SU-DHL-6 (cell line): ENCODE data around the gene UNC5A.

Experiments used
- H2AFZ ChIP-seq: fragments of 200-600 bp; sonication (generic); 2 replicates; pipeline ENCODE4 v1.6.1; 2014; ENCODE audit warnings: low read depth, mild to moderate bottlenecking, moderate library complexity, mixed read lengths, antibody characterized with exemption, low read length; ENCODE audit not compliant: severe bottlenecking
- H3F3A ChIP-seq: fragments of 200-600 bp; shearing (Covaris generic); 2 replicates; pipeline ENCODE4 v1.6.0; 2016; ENCODE audit warnings: antibody characterized with exemption, mild to moderate bottlenecking; ENCODE audit not compliant: insufficient read depth
- H3K27ac ChIP-seq: fragments of 200-600 bp; sonication (generic); 2 replicates; pipeline ENCODE4 v1.5.1; 2016; ENCODE audit warnings: low read depth, mild to moderate bottlenecking, low read length, moderate library complexity, mixed read lengths
- H3K27me3 ChIP-seq: fragments of 200-600 bp; sonication (generic), shearing (Covaris generic); 2 replicates; pipeline ENCODE4 v1.6.0; 2014; ENCODE audit warnings: mild to moderate bottlenecking, low read length
- H3K36me3 ChIP-seq: fragments of 200-600 bp; sonication (generic); 2 replicates; pipeline ENCODE4 v1.6.1; 2014; ENCODE audit warnings: mild to moderate bottlenecking, low read length, mixed read lengths
- H3K4me2 ChIP-seq: fragments of 300-600, 200-600 bp; shearing (Covaris generic), sonication (generic); 2 replicates; pipeline ENCODE4 v1.6.0; 2014; ENCODE audit warnings: low read length, low read depth, mild to moderate bottlenecking; ENCODE audit not compliant: poor library complexity, severe bottlenecking
- H3K4me3 ChIP-seq: fragments of 200-600 bp; sonication (generic); 2 replicates; pipeline ENCODE4 v1.5.1; 2014; ENCODE audit warnings: antibody characterized with exemption, low read length, mild to moderate bottlenecking, mixed read lengths; ENCODE audit not compliant: insufficient read depth, poor library complexity, severe bottlenecking
- H3K79me2 ChIP-seq: fragments of 200-600 bp; sonication (generic); 2 replicates; pipeline ENCODE4 v1.6.1; 2014; ENCODE audit warnings: mild to moderate bottlenecking, low read length, moderate library complexity; ENCODE audit not compliant: insufficient read depth
- H3K9ac ChIP-seq: fragments of 200-600 bp; sonication (generic); 2 replicates; pipeline ENCODE4 v1.7.0; 2014; ENCODE audit warnings: mild to moderate bottlenecking, low read length
- H3K9me2 ChIP-seq: fragments of 200-600 bp; sonication (generic); replicated peaks from 2 replicates; pipeline ENCODE4 v1.6.1; 2014; ENCODE audit warnings: low read length; ENCODE audit not compliant: insufficient read depth
- H3K9me3 ChIP-seq: fragments of 200-600 bp; sonication (generic); 2 replicates; pipeline ENCODE4 v1.6.1; 2014; ENCODE audit warnings: low read length, mixed read lengths; ENCODE audit not compliant: insufficient read depth
- H4K20me1 ChIP-seq: fragments of 200-600 bp; sonication (generic); 2 replicates; pipeline ENCODE4 v1.6.1; 2014; ENCODE audit warnings: low read depth, mild to moderate bottlenecking, antibody characterized with exemption, low read length, moderate library complexity, mixed read lengths
- CTCF ChIP-seq: fragments of 200-600 bp; sonication (generic); IDR thresholded peaks from one replicate; pipeline ENCODE4 v1.5.1; 2017; ENCODE audit warnings: antibody characterized with exemption, mild to moderate bottlenecking, low read length, moderate library complexity; ENCODE audit not compliant: insufficient read depth, poor library complexity, severe bottlenecking
- EZH2phosphoT487 ChIP-seq: fragments of 200-600 bp; sonication (generic), shearing (Covaris generic); conservative IDR thresholded peaks from 2 replicates; pipeline ENCODE4 v1.6.1; 2018; ENCODE audit warnings: mild to moderate bottlenecking, antibody characterized with exemption, low read length, moderate library complexity, mixed read lengths

Gene UNC5A

DNA sequence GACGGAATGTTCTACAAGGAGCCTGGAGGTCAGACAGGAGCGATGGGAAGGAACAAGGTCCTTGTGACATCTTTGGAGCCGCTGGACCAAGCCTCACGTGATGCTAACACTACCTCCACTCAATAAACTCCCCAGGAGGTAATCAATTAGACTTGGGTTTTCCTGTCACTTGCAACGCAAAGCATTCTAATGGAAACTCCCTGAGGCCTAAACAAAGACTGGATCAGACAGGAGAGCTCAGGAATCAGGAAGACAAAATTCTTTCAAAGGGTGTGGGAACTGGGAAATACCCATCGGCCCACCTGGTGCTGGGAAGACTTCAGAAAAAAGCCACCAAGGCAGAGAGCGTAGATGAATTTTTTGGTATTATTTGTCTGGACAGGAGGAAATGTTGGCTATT is 22.3 kb upstream of the UNC5A start:
- Histone ChIP-seq H4K20me1 (no peaks in the 10 kb centered on the region), H2AFZ (no peak overlapping the region), H3F3A (no peaks in the 10 kb centered on the region), H3K4me2 (no peak overlapping the region), H3K36me3 (no peaks in the 10 kb centered on the region), H3K9ac (no peak overlapping the region), H3K27ac (no peak overlapping the region), H3K27me3 (no peaks in the 10 kb centered on the region), H3K79me2 (no peaks in the 10 kb centered on the region), H3K9me3 (no peaks in the 10 kb centered on the region), H3K4me3 (no peak overlapping the region), H3K9me2 (no peaks in the 10 kb centered on the region)
- TF ChIP-seq EZH2phosphoT487, result no peak
- no peak for TF ChIP-seq CTCF

- H3K9ac ChIP-seq, result no peak overlapping the region
- no peaks in the 10 kb centered on the region for H3K9me3 ChIP-seq
- no peaks in the 10 kb centered on the region for H3K36me3 ChIP-seq
- no peak overlapping the region for H3K4me2 ChIP-seq
- H3K9me2 ChIP-seq, result no peaks in the 10 kb centered on the region
- H4K20me1 ChIP-seq, result no peaks in the 10 kb centered on the region
- H3K79me2 ChIP-seq, result no peaks in the 10 kb centered on the region
- no peak overlapping the region for H2AFZ ChIP-seq
- H3K27me3 ChIP-seq, result no peaks in the 10 kb centered on the region
- H3K27ac ChIP-seq, result no peak overlapping the region
- H3K4me3 ChIP-seq, result no peak overlapping the region
- no peaks in the 10 kb centered on the region for H3F3A ChIP-seq
- TF ChIP-seq CTCF (no peak), EZH2phosphoT487 (no peak)
Observed at GRCh38 chr5:176788941-176789872, 21.2 kb upstream of the UNC5A start.

GRCh38 chr5:176789873-176790615 is 20.3 kb upstream of the UNC5A start:
- H3F3A ChIP-seq, result no peaks in the 10 kb centered on the region
- no peaks in the 10 kb centered on the region for H3K27me3 ChIP-seq
- no peak overlapping the region for H3K4me2 ChIP-seq

More at GRCh38 chr5:176789873-176790615, 20.3 kb upstream of the UNC5A start:
- no peaks in the 10 kb centered on the region for H3K79me2 ChIP-seq
- no peak overlapping the region for H3K27ac ChIP-seq
- no peak overlapping the region for H3K9ac ChIP-seq
- no peaks in the 10 kb centered on the region for H3K36me3 ChIP-seq
- H3K9me2 ChIP-seq, result no peaks in the 10 kb centered on the region
- H3K9me3 ChIP-seq, result no peaks in the 10 kb centered on the region
- TF ChIP-seq CTCF, result no peak
- TF ChIP-seq EZH2phosphoT487, result no peak
- H2AFZ ChIP-seq, result no peak overlapping the region
- no peaks in the 10 kb centered on the region for H4K20me1 ChIP-seq
- H3K4me3 ChIP-seq, result no peak overlapping the region
